T-helper 1 cell (primary cell): ENCODE data around the gene IDH3A.

Experiments
- DNase-seq, 5 donors: peaks; one replicate each; pipeline ENCODE4 v3.0.0-alpha.2; 2012 to 2020
- total RNA-seq, 4 donors: gene quantifications; one replicate each; lab custom pipeline; 2026; lab: John Stamatoyannopoulos, UW

IDH3A gene
- 15.3 to 32.2 (median 24.9) reads per million in 4 donors for total RNA-seq

DNA sequence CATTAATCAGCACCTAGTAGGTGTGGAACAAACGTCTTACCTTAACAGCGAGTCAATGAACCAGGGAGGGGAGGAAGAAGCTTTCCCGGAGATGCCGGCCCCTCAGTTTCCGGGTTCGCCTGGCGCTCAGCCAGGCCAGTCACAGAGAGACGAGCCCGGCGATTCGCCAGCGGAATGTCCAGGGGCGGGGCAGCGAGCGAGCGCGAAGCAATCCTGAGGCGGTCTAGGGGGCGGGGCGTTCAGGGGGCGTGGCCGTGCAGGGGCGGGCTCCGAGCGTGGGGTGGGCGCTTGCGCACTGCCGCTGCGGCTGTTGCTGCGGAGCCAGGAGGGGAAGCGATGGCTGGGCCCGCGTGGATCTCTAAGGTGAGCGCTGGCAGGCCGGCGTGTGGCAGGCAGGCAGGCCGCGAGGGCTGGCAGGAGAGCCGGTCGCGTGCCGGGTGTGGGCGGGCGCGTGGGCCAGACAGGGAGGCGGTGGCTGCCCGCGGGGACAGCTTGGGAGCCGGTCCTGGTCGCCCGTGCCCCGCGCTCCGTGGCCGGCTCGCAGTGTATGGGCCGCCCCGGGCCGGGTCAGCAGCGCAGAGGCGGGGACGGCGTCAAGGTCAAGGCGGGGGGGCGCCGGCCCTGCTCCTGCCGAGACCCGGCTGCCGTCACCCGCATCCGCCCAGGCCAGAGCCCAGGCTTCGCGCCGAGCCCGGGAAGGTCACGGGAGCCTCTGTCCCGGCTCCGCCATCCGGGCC is at the start of gene IDH3A:
TSS of gene IDH3A (plus strand) at position 295 of the 737 bp plus-strand sequence. CDS start at position 337, 42 bp downstream.
- peak; percentile 97 to 100 (median 100) for DNase-seq

DNA sequence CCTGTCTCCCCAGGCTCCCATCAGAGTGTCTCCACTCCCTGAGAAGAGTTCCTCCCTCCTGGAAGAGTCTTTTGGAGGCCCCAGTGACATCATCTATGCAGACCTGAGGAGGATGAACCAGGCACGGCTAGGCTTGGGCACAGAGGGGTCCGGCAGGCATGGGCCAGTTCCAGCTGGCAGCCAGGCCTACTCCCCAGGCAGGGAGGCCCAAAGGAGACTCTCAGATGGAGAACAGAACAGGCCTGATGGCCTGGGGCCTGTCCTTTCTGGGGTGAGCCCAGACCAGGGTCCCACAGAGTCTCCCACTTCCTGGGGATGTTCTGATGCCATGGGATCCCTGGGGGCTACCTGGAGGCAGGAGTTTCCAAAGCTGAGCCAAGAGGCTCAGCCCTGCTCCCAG is 48.3 kb upstream of the IDH3A start:
- DNase-seq, result no peak

DNA sequence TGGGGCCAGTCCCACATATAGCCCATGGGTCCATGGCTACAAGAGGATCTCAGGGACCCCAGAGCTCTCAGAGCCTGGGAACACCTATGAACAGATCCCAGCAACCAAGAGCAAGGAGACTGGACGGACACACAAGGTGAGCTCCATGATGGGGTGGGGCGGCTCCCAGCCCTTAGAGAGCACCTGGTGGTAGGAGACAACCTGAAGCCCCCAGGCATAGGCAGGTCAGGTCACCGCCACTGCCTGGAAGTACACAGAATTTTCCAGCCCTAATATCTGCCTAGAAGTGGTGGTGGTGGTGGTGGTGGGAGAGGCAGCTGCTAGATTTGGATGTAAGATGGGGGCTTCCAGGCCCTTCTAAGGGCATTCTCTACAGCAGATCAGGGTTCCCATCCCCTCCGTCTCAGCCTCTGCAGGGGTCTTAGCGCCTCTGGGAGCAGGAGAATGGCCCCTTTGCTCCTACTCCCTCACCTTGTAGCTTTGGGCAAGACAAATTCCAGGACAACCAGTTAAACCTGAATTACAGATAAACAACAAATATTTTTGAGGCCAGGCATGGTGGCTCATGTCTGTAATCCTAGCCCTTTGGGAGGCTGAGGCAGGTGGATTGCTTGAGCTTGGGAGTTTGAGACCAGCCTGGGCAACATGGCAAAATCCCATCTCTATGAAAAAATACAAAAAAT is 47.6 kb upstream of the IDH3A start:
- no peak for DNase-seq

DNA sequence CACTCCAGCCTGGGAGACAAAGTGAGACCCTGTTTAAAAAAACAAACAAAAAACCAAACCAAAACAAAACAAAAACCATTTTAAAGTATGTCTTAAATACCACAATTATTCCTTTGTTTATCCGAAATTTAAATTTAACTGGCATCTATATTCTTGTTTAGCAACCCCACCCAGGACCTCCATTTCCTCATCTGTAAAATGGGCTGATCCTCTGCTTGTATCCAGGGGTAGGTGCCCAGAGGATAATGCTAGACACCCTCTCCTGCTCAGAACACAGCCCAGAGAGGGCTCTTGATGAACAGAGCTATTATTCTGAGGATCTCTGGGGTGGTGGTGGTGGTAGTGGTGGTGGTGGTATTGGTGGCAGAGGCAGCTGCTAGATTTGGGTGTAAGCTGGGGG is 47.0 kb upstream of the IDH3A start:
- no peak for DNase-seq

DNA sequence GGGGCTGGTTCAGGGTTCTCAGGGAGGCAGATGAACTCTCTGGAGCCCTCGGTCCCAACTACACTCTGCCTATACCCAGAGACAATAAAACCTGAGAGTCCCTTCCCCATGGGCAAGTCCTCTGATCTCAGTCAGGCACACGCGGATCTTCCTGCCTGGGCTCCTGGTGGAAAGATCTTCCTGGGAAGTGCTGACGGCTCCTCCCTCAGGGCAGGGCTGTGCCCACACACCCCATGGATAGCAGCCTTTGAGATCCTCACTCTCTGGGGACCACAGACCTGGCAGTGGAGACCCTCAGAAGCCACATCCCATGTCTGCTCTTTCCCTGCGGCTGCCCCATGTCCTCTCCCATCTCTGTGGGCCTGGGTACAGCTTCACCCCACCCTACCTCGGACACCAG is 46.4 kb upstream of the IDH3A start:
- no peak for DNase-seq

DNA sequence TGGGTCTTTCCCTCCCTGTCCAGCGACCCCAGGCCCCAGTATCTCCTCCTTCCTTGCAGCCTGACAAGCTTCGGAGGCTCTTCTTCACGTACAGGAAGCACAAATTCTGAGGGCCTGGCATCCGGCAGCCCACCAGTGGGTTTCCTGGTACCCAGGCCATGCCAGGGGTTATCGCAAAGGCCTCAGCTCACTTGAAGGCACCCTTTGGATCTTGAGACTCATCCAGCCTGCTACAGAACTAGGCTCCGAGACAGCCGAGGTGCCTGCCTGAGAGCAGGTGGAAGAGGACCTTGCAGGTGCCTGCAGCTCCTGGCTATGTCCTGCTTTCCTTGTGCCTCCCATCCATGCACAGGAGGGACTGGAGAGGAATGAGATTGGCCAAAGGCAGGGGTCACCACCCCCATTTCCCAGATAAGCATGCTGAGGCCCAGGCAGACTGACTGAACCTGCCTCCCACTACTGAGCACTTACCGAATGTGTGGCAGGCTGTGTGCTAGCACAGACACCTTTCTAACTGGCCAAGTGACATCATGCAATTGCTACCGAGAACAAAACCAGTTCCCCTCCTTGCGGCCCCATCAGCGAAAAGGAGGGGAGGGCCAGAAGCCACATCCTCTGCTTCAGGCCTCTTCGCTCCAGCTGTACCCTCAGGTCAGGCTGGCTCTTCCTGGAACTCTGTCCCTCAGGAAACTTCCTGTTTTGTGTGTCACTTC is 45.6 kb upstream of the IDH3A start:
- DNase-seq, result peak in 3 of 5 donors; percentile 24 to 92 (median 26)

DNA sequence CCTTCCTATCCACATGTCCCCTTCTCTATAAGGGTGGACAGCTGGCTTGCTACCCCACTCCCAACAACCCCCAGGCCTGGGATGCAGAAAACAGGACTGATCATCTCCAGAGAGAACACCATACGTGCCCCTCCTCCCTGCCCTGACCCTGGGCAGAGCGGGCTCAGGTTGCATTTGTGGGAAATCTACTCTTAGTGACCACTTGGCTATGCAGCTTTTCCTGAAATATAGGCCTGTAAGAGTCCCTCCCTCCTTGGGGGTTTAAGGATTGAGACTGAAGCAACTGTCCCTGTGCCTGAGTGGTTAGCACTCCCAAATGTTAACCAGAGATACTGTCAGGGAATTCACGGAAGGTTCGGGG is 45.1 kb upstream of the IDH3A start:
- no peak for DNase-seq

DNA sequence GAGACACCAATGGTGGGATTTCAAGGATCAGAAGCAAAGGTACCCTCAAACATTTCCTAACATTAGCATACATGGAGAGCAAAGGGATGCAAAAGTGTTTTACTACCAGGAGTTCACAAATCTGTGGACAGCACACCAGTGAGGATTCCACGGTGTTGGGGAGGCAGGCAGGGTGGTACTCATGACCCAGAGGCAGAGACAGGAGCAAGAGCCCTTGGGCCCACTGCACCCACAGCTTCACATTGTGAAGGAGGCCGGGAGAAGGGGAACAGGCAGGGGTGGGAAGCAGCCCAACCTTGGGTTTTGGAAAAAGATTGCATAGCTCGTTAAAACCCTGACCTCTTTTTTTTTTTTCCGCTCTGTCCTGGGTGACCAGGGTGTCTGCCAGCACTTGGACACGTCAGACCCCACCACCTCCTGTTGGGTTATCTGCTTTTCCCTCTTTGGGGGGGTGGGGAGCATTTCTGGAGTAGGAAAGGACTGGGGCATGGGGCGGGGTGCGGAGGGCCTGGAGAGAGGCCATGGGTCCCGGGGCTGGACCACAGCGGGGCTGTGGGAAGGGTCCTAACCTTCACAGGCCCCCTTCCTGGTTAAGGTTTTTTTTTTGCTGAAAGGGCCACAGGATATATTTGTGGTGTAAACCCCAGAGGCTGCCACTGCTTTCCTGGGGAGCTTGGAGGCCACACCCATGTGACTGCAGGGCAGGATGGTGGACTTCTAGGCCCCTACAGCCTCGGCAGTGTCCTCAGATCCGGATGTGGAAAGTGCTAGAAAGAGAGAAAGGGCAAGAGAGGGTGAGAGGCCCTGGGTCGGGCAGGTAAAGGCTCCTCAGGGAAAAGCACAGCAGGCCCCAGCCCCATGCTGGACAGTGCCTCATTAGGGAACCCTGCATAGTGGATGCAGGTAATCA is 44.3 kb upstream of the IDH3A start:
- DNase-seq, result peak in 1 of 5 donors; percentile 67

DNA sequence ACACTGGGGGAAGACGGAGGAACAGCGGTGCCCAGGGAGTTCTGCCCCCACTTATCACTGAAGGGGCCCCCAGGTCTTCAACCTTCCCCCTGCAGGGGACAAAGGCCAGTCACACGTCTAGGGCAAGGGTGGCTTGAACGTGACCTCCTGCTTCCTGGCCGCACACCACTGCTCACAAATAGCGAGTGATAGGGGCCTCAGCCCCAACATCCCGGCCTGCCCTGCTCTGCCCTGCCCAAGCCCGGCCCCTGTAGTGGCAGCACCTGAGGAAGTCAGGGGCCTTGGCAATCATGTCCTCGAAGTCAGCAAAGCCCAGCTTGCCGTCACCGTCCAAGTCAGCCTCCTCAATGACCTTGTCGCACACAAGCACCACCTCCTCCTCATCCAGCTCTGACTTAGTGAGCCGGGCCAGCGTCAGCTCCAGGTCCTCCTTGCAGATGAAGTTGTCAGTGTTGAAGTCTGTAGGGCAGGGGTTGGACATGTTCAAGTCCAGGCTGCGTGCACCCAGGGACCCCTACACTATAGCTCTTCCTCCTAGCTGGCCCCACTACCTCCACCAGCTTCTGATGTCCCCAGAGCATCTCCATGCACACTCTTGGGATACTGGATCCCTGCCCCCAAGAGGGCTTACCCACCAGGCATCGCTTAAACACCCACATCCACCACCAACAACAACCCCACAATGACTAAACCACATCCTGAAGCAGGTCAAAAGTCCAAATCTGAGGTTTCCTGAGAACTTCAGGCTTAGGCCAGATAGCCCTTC is 43.5 kb upstream of the IDH3A start:
- peak in 1 of 5 donors; percentile 55 for DNase-seq

DNA sequence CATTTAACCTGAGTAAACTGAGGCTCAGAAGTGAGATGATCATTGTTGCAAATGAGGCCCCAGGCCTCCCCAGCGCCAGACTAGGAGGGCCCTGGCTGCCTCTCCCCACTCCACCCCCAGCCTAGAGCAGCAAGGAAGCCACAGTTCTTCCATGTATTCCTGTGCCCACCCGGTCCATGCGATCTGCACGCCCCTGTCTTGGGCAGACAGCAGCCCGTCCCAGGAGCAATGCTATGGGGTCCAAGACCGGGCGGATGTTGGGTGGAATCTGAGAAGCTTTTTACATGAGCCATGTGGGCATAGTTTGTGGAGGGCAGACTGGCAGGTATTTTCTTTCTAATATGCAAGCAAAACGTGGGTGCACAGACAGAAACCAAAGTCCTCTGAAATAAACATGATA is 41.7 kb upstream of the IDH3A start:
- DNase-seq, result no peak

DNA sequence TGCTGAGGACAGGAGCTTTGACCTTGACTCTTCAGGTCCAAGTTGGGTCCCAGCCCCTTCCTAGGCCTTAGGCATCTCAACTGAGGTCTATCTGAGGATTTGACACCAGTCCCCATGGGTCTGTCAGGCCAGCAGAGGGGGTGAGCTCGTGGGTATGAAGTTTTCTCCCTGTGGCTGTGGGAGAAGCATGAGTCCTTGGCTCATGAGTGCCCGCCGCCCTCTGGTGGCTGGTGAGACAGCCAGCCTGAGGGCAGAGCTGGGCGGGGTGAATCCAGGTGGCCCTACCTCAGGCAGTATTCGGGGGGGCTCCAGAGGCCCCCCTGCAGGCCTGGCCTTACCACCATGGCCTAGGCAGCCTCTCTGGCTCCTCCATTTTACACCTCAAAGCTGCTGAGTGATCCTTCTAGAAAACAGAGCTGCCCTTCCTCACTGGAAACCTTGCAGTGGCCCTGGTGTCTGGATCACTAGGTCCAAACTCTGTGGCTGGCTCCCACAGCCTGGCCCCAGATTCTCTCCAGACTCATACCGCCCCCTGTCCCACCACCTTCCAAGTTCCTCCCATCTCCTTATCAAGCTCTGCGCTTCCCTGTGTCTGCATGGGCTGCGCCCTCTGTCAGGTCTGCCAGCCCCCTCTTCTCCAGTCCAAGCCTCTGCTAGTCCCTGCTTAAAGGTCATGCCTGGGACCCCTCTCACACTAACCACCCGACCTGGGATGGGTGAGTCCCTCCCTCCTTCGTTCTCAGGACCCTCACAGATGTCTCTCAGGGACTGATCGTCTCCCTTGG is 40.7 kb upstream of the IDH3A start:
- peak; percentile 64 to 90 (median 79) for DNase-seq

DNA sequence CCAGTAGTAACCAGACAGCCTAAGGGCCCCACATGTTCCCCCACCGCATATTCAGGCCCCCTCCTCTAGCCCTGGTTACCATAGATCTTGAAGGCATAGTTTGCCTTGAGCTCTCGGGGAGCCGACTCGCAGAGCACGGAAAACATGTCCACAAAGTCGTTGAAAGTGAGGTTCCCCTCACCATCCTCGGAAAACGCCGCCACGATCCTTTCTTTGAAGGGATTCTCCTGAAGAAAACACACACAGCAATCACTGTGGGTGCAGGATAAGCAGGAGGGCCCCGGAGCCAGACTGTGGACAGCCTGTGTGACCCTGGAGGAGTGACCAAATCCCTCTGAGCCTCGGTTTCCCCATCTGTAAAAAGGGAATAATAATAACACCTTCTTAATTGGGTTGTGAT is 40.0 kb upstream of the IDH3A start:
- DNase-seq, result no peak

DNA sequence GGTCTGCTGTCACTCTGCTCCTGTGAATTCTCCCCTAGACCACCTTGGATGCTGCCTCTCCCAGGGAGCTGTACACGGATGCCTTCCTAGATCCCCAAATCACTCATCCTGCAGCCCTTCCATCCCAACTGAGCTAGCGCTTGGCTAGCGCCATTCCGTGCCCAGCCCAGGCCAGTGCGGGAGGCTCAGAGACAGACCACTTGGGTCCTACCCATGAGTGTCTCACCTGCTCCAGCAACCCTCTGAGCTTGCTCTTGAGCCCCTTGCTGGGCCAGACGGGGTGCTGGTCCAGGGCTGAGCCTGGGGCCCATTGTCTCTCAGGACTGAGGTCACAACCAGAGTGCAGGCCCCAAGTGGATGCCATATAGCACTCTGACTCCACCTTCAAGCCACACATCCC is 39.1 kb upstream of the IDH3A start:
- DNase-seq, result no peak

DNA sequence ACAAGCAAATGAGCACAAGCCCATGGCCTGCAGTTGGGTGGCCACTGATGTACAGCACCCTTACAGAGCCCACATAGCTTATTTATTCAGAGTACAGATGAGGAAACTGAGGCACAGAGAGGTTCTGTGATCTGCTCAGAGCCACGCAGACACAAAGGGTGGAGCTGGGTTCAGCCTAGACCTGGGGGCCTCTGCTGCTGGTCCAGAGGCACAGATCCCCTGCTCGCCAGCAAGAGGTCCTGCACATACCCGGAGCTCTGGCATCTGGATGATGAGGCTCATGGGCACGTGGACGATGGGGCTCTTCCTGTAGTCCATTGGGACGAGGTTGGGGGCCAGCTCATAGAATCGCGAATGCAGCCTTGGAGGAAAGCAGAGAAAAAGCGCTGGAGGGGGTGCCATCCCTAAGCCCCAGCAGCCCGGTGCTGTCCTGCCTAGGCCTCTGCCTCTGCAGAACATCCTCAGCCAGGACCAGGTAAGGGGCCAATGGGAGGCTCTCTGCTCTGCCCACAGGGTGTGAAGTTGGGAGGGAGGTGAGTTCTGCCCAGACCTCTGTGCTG is 38.2 kb upstream of the IDH3A start:
- no peak for DNase-seq

DNA sequence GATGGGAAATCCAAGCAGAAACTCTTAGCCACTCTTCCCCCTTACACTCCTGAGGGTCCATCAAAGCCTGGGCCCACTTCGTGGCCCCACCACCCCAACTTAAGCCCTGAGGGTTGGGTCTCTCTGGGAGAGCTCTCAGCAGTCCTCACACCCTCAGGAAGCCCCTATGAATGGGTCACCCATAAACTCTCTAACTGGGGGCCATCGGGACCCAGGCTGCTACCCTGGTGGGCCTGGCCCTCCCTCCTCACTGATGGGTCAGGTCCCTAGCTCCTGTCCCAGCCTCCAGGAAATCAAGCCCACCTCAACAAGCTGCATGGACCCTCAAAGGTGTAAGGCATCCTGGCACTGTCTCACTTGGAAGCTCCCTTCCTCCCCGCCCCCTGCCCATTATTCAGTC is 37.4 kb upstream of the IDH3A start:
- no peak for DNase-seq

DNA sequence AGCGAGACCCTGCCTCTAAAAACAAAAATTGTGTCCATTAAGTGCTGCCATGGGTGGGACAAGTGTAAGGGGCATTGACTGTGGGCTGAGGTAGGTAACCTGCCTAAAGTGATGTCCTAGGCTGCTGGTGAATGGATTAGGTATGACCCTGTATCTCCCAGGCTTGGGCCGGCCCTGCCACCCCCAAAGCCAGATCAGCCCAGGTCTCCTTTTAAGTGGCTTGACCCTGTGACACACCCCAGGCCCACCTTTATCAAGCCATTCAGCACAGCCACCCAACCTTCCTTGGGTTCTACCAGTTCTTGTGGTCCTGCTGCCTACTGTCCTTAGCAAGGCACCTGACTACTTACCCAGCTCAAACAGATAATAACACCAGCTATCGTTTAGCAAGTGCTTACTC is 36.6 kb upstream of the IDH3A start:
- DNase-seq, result no peak

DNA sequence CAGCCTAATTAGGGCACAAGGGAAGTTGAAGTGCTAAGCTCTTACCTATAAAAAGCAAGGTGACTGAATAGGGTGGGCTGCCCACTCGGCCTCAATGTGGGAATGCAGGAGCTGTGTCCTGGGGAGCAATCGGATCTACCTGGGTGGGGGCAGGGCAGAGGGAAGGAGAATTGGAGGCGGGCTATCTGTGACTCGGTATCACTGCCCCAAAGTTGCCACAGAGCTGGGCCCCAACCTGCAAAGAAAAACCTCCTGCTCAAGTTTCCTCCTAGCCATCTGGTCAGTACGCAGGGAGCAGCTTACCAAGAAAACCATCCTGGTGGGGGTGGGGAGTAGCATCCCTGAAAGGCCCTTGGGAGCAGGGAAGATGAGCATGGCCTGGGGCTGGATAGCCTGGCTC is 28.6 kb upstream of the IDH3A start:
- DNase-seq, result no peak

DNA sequence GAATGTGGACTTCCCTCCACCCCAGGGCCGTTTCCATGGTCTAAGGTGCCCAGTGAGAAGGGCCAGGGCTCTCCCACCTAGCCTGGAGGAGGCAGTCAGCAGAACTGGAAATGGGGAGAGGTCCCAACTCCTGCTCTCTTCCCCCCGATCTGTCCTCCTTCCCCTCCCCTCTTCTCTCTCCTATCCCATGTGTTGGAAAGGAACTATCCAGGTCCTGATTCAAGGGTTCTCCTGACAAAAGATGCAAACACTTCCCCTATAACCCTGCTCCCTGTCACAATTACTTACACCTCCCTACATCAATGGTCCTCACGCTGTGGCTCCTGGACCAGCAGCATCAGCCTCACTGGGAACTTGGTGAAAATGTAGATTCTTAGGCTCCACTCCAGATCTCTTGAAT is 23.9 kb upstream of the IDH3A start:
- DNase-seq, result no peak

DNA sequence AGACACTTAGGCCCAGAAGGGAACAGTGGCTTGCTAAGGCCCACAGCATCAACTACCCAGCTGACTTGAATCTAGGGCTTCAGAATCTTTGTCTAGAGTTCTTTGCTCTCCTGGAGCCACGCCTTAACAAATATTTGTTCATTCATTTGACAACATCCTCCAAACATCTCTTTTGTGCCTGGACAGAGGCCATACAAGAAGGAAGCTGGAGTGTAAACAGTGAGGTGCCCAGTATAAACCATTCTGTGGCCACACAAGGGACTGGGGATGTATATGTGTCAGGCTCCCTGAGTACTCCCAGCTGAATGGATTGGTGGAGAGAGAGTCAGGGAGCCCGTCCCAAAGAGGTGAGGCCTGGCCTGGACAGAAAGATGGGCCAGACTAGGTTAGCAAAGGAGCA is 21.3 kb upstream of the IDH3A start:
- no peak for DNase-seq

DNA sequence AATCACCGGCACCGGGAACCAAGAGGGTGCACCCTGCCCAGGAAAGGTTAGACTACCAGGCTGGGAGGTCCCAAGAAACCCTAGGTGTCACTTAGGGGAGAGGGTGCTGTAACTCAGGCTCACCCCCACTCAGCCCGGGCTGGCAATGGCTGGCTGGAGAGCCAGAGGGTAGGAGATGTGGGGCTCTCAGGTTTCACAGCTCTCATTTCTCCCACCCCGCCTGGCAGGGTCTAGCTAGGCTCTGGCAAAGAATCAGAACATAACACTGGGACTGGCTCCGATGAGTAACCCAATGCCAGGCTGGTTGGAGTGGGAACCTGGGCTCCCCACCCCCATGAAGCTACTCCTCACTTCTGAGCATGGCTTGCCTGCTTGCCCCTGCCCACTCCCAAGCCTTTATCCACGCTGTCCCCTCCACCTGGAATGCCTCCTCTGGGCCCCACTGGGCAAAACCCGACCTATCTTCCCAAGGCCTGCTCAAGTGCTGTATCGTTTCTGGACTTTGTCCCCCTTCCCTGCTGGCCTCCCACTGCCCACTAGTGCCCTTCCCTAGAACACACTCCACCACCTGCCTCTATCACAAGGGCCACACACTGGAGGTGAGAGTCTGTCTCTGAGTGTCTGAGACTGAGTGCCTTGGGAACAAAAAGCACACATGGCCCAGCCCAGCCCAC is 19.9 kb upstream of the IDH3A start:
- no peak for DNase-seq
